Esophagus muscularis mucosa (tissue), 4 donors: ENCODE results near the gene RER1.

Experiments used
- CTCF ChIP-seq, 3 experiments: fragments of 200-600 bp in 2 of 3; fragments of 450-650 bp in 1 of 3; sonication (generic) in 2 of 3; IDR thresholded peaks; one replicate each; pipeline ENCODE4 v1.5.1; 2017 to 2019; ENCODE audit warnings: antibody characterized with exemption in 3 of 3, mild to moderate bottlenecking in 2 of 3, moderate library complexity in 1 of 3
- EP300 ChIP-seq: sonication (generic); formaldehyde crosslinking; IDR thresholded peaks from one replicate; pipeline ENCODE4 v1.6.1; 2017; ENCODE audit warnings: antibody characterized with exemption
- POLR2A ChIP-seq: fragments of 450-650 bp; IDR thresholded peaks from one replicate; pipeline ENCODE4 v1.6.1; 2017; ENCODE audit warnings: antibody characterized with exemption, moderate library complexity, mild to moderate bottlenecking, low read depth
- POLR2AphosphoS5 ChIP-seq, 2 donors: sonication (generic); formaldehyde crosslinking; IDR thresholded peaks; one replicate each; pipeline ENCODE4 v1.6.1; 2017; ENCODE audit warnings: antibody characterized with exemption in 2 of 2

DNA sequence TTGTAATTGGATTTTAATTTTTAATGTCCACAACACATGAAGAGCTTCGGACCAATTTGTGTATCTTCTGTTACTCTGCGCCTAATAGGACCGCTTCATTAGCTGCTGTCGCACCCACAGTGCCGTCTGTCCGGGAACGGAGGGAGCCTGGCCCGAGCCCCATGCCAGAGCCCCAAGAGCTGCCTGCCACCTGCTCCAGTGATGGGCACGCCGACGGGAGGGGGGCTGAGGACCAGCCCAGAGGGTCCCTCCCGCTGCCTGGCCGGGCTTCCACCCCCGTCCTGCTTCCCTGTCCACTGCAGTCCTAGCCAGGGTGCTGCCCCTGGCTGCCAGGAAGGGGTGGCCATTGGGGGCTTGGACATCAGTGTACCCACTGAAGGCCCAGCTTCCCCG lies 54.2 kb downstream of the RER1 start:
- TF ChIP-seq CTCF (IDR thresholded peaks at IDR 0.05) (no peak), POLR2AphosphoS5 (IDR thresholded peaks at IDR 0.05) (no peak), POLR2A (no peak), EP300 (no peak)
